ENCODE measurements around the gene CCN6.
A peak's percentile ranks its signal among the peaks of the same experiment; 100 is the strongest.

Gene CCN6

GRCh38 chr6:112054001-112054400 is at the start of gene CCN6:
Gene CCN6 (plus strand): TSS chr6:112054104. CDS start chr6:112054358, 254 bp downstream.
- DNase-seq = no peak

GRCh38 chr6:112004201-112005012 is 49.5 kb upstream of the CCN6 start:
- no peak for DNase-seq

- DNase-seq = no peak
Measured at GRCh38 chr6:112005013-112005371, 48.9 kb upstream of the CCN6 start.

- no peak for DNase-seq
Measured at GRCh38 chr6:112007254-112007653, 46.6 kb upstream of the CCN6 start.

- no peak for DNase-seq
Measured at GRCh38 chr6:112007805-112008204, 46.1 kb upstream of the CCN6 start.

GRCh38 chr6:112008482-112008881 is 45.4 kb upstream of the CCN6 start:
- no peak for DNase-seq

- no peak for DNase-seq
Measured at GRCh38 chr6:112010328-112010727, 43.6 kb upstream of the CCN6 start.

- DNase-seq = no peak
Measured at GRCh38 chr6:112013051-112013450, 40.9 kb upstream of the CCN6 start.

GRCh38 chr6:112014483-112014882 is 39.4 kb upstream of the CCN6 start:
- no peak for DNase-seq

- DNase-seq = no peak
Measured at GRCh38 chr6:112015725-112016124, 38.2 kb upstream of the CCN6 start.

- peak; percentile 10 for DNase-seq
Measured at GRCh38 chr6:112016320-112016719, 37.6 kb upstream of the CCN6 start.

- no peak for DNase-seq
Measured at GRCh38 chr6:112017169-112017568, 36.7 kb upstream of the CCN6 start.

- DNase-seq = no peak
Measured at GRCh38 chr6:112017760-112018537, 36.0 kb upstream of the CCN6 start.

GRCh38 chr6:112018619-112019416 is 35.1 kb upstream of the CCN6 start:
- no peak for DNase-seq

GRCh38 chr6:112019589-112019988 is 34.3 kb upstream of the CCN6 start:
- no peak for DNase-seq

- no peak for DNase-seq
Measured at GRCh38 chr6:112021691-112022310, 32.1 kb upstream of the CCN6 start.

- no peak for DNase-seq
Measured at GRCh38 chr6:112022749-112023148, 31.2 kb upstream of the CCN6 start.

- DNase-seq = no peak
Measured at GRCh38 chr6:112024464-112024863, 29.4 kb upstream of the CCN6 start.

GRCh38 chr6:112026933-112027332 is 27.0 kb upstream of the CCN6 start:
- DNase-seq = no peak

GRCh38 chr6:112027942-112028674 is 25.8 kb upstream of the CCN6 start:
- DNase-seq = no peak

GRCh38 chr6:112029045-112029822 is 24.7 kb upstream of the CCN6 start:
- DNase-seq = peak; percentile 32
